ENCODE data around the gene RAET1G.
"Not testable (repeated sequence)": the region's sequence is repeated elsewhere in the genome, so short reads cannot be mapped to it uniquely, and the experiment has no call there.

RAET1G gene

DNA sequence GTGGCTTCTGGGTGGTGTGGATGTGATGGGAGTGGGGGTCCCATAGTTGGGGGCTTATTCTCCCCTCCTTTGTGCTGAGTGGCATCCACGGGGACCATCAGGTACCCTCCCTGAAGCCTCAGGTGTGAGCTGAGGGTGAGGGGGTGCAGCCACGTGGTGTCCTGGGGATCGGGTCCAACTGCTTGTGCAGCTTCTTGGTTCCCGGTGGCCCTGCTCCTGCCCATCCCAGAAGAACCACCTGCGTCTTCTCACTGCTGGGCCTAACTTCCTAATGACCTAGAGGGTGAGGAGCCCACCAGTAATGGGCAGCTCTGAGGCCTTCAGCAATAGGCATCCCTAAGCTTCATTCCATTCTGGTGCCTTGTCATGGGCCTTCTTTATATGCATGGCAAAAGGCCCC is 20.4 kb upstream of the RAET1G start:
- H3K79me1 ChIP-seq (ENCODE audit: low read length); H4K12ac ChIP-seq (ENCODE audit: low read depth, low read length); H2AFZ ChIP-seq (ENCODE audit: insufficient read depth, low read length, poor library complexity); H3K9me3 ChIP-seq (ENCODE audit: insufficient read depth, low read depth, low read length); H3K4me1 ChIP-seq (ENCODE audit: control insufficient read depth in 1 of 2, insufficient read depth in 2 of 2, low read length in 2 of 2); H3K9ac ChIP-seq (ENCODE audit: low read length); H3K14ac ChIP-seq (ENCODE audit: low read length); DNase-seq; H3K4ac ChIP-seq (ENCODE audit: low read depth, low read length); H2BK12ac ChIP-seq (ENCODE audit: low read length); H3K27ac ChIP-seq (ENCODE audit: low read depth, low read length); H4K91ac ChIP-seq (ENCODE audit: low read depth, low read length); H3K79me2 ChIP-seq (ENCODE audit: control insufficient read depth, insufficient read depth, low read length, poor library complexity); H2BK120ac ChIP-seq (ENCODE audit: insufficient read depth, low read length, poor library complexity); H3K18ac ChIP-seq (ENCODE audit: low read length); H2BK5ac ChIP-seq (ENCODE audit: low read depth, low read length, poor library complexity); H3K4me2 ChIP-seq (ENCODE audit: low read length); H3K4me3 ChIP-seq (ENCODE audit: low read depth, low read length); H4K8ac ChIP-seq (ENCODE audit: low read depth, low read length); H2AK5ac ChIP-seq (ENCODE audit: low read length); H3K36me3 ChIP-seq (ENCODE audit: control insufficient read depth in 1 of 2, insufficient read depth in 2 of 2, low read length in 2 of 2); H3K23ac ChIP-seq (ENCODE audit: low read length): not testable (repeated sequence)
- WGBS (ENCODE audit: extremely low coverage, insufficient coverage, insufficient read length): no CpG with 5 or more reads among the region's 5 CpGs
- H3K27me3 ChIP-seq (ENCODE audit: insufficient read depth, low read length): peaks cover 34% of the 10 kb centered on the region

GRCh38 chr6:149942461-149942829 is 19.5 kb upstream of the RAET1G start:
- no peak overlapping the region for H3K23ac ChIP-seq (ENCODE audit: low read length)
- H2BK5ac ChIP-seq (ENCODE audit: low read depth, low read length, poor library complexity): no peak overlapping the region
- H3K27ac ChIP-seq (ENCODE audit: low read depth, low read length): no peak overlapping the region
- no peak overlapping the region for H3K9ac ChIP-seq (ENCODE audit: low read length)
- H4K8ac ChIP-seq (ENCODE audit: low read depth, low read length): no peak overlapping the region
- H3K79me2 ChIP-seq (ENCODE audit: control insufficient read depth, insufficient read depth, low read length, poor library complexity): no peaks in the 10 kb centered on the region
- H4K91ac ChIP-seq (ENCODE audit: low read depth, low read length): no peak overlapping the region
- H3K9me3 ChIP-seq (ENCODE audit: insufficient read depth, low read depth, low read length): peaks cover 8% of the 10 kb centered on the region
- peak overlapping the region; percentile 86 for H3K4me2 ChIP-seq (ENCODE audit: low read length)
- peaks cover 8 to 10% of the 10 kb centered on the region in 2 experiments for H3K4me1 ChIP-seq (ENCODE audit: control insufficient read depth in 1 of 2, insufficient read depth in 2 of 2, low read length in 2 of 2)
- H3K4me3 ChIP-seq (ENCODE audit: low read depth, low read length): no peak overlapping the region
- no peak overlapping the region for H3K18ac ChIP-seq (ENCODE audit: low read length)
- H4K12ac ChIP-seq (ENCODE audit: low read depth, low read length): no peak overlapping the region
- H3K79me1 ChIP-seq (ENCODE audit: low read length): no peaks in the 10 kb centered on the region
- H2BK120ac ChIP-seq (ENCODE audit: insufficient read depth, low read length, poor library complexity): no peak overlapping the region
- no peak overlapping the region for H2AFZ ChIP-seq (ENCODE audit: insufficient read depth, low read length, poor library complexity)
- no peaks in the 10 kb centered on the region for H3K36me3 ChIP-seq (ENCODE audit: control insufficient read depth in 1 of 2, insufficient read depth in 2 of 2, low read length in 2 of 2)
- no peak overlapping the region for H3K4ac ChIP-seq (ENCODE audit: low read depth, low read length)
- WGBS (ENCODE audit: extremely low coverage, insufficient coverage, insufficient read length): no CpG with 5 or more reads among the region's 13 CpGs
- no peak overlapping the region for H2AK5ac ChIP-seq (ENCODE audit: low read length)
- H3K27me3 ChIP-seq (ENCODE audit: insufficient read depth, low read length): peaks cover 39% of the 10 kb centered on the region
- no peak for DNase-seq
- no peak overlapping the region for H3K14ac ChIP-seq (ENCODE audit: low read length)
- H2BK12ac ChIP-seq (ENCODE audit: low read length): no peak overlapping the region

DNA sequence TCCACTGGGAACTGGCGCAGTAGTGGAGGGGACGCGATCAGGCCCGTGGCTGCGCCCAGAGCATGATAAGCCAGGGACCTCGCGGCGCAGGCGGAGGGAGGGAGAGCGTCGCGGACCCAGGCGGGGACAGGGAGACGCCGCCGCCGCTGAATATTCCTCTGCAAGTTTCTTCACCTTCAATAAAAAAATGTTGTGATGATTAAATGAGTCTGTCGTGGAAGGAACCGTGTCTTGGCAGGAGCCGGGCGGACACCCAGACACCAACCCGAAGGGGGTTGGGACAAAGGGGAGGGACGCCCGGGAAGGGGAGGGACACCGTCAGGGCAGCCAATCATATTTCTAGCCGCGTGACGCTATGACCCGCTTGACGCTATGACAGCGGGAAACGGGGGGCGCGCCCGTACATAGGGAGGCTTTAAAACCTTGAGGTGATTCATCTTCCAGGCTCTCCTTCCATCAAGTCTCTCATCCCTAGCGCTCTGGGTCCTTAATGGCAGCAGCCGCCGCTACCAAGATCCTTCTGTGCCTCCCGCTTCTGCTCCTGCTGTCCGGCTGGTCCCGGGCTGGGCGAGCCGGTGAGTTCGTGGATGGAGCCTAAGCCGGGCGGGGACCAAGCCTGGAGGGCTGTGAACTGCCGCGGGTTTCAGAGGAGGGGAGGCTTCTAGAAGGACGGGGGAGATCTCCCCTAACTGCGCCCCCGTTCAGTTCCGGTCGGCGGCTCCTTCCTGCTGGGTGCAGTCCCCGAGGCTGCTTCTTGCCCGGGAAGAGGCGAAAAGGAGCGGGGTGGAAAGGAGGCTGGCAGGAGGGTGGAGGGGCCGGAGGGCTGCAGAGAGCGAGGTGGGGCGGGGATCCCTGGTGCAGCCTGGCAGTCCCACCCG is 18.9 kb upstream of the RAET1G start, which contains the start of gene ULBP2:
Gene ULBP2, plus strand, starts transcription at position 432 of the 878 bp plus-strand sequence. Its CDS starts 59 bp downstream, at position 491.
- Histone ChIP-seq H3K79me2 (ENCODE audit: control insufficient read depth, insufficient read depth, low read length, poor library complexity) (no peaks in the 10 kb centered on the region), H4K8ac (ENCODE audit: low read depth, low read length) (no peak within 1 kb of the TSS), H4K12ac (ENCODE audit: low read depth, low read length) (no peak within 1 kb of the TSS), H2AFZ (ENCODE audit: insufficient read depth, low read length, poor library complexity) (no peak within 1 kb of the TSS), H3K4me1 (ENCODE audit: control insufficient read depth in 1 of 2, insufficient read depth in 2 of 2, low read length in 2 of 2) (peaks cover 8 to 10% of the 10 kb centered on the region in 2 experiments), H2BK12ac (ENCODE audit: low read length) (no peak within 1 kb of the TSS), H3K27me3 (ENCODE audit: insufficient read depth, low read length) (peaks cover 42% of the 10 kb centered on the region), H3K36me3 (ENCODE audit: control insufficient read depth in 1 of 2, insufficient read depth in 2 of 2, low read length in 2 of 2) (no peaks in the 10 kb centered on the region), H4K91ac (ENCODE audit: low read depth, low read length) (no peak within 1 kb of the TSS), H3K27ac (ENCODE audit: low read depth, low read length) (no peak within 1 kb of the TSS), H2BK5ac (ENCODE audit: low read depth, low read length, poor library complexity) (no peak within 1 kb of the TSS), H3K4ac (ENCODE audit: low read depth, low read length) (no peak within 1 kb of the TSS), H3K23ac (ENCODE audit: low read length) (no peak within 1 kb of the TSS), H2BK120ac (ENCODE audit: insufficient read depth, low read length, poor library complexity) (no peak within 1 kb of the TSS), H3K14ac (ENCODE audit: low read length) (no peak within 1 kb of the TSS), H3K18ac (ENCODE audit: low read length) (no peak within 1 kb of the TSS), H3K4me3 (ENCODE audit: low read depth, low read length) (peak within 1 kb of the TSS; percentile 60), H3K4me2 (ENCODE audit: low read length) (peak within 1 kb of the TSS; percentile 86), H2AK5ac (ENCODE audit: low read length) (no peak within 1 kb of the TSS), H3K9ac (ENCODE audit: low read length) (no peak within 1 kb of the TSS), H3K9me3 (ENCODE audit: insufficient read depth, low read depth, low read length) (peaks cover 8% of the 10 kb centered on the region), H3K79me1 (ENCODE audit: low read length) (no peaks in the 10 kb centered on the region)
- no CpG with 5 or more reads among the region's 62 CpGs for WGBS (ENCODE audit: extremely low coverage, insufficient coverage, insufficient read length)
- peak; percentile 72 to 75 for DNase-seq

DNA sequence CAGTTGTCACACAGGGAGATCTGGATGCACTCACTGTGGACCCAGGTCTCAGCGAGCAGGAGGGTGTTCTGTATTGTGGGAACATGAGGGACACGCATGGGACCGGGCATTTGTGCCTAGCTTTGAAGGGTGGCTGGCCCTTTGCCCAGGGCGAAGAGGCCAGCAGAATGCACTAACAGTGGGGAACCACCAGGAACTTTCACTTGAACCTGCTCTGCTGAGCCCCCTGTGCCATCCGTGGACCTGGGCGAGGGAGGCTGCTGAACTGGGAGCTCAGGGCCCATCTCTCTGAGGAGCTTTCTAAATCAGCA is 17.7 kb upstream of the RAET1G start:
- H3K27ac ChIP-seq (ENCODE audit: low read depth, low read length): no peak overlapping the region
- peaks cover 8% of the 10 kb centered on the region for H3K9me3 ChIP-seq (ENCODE audit: insufficient read depth, low read depth, low read length)

More for the DNA sequence above, 17.7 kb upstream of the RAET1G start:
- Histone ChIP-seq H3K4me2 (ENCODE audit: low read length) (no peak overlapping the region), H3K36me3 (ENCODE audit: control insufficient read depth in 1 of 2, insufficient read depth in 2 of 2, low read length in 2 of 2) (no peaks in the 10 kb centered on the region), H2BK12ac (ENCODE audit: low read length) (no peak overlapping the region), H3K14ac (ENCODE audit: low read length) (no peak overlapping the region), H3K4me3 (ENCODE audit: low read depth, low read length) (no peak overlapping the region), H4K8ac (ENCODE audit: low read depth, low read length) (no peak overlapping the region), H2BK120ac (ENCODE audit: insufficient read depth, low read length, poor library complexity) (no peak overlapping the region), H3K4me1 (ENCODE audit: control insufficient read depth in 1 of 2, insufficient read depth in 2 of 2, low read length in 2 of 2) (peaks cover 8 to 10% of the 10 kb centered on the region in 2 experiments), H4K12ac (ENCODE audit: low read depth, low read length) (no peak overlapping the region), H2BK5ac (ENCODE audit: low read depth, low read length, poor library complexity) (no peak overlapping the region), H3K4ac (ENCODE audit: low read depth, low read length) (no peak overlapping the region), H3K18ac (ENCODE audit: low read length) (no peak overlapping the region), H4K91ac (ENCODE audit: low read depth, low read length) (no peak overlapping the region), H3K79me1 (ENCODE audit: low read length) (no peaks in the 10 kb centered on the region), H2AFZ (ENCODE audit: insufficient read depth, low read length, poor library complexity) (no peak overlapping the region), H2AK5ac (ENCODE audit: low read length) (no peak overlapping the region), H3K79me2 (ENCODE audit: control insufficient read depth, insufficient read depth, low read length, poor library complexity) (no peaks in the 10 kb centered on the region), H3K9ac (ENCODE audit: low read length) (no peak overlapping the region), H3K27me3 (ENCODE audit: insufficient read depth, low read length) (peaks cover 47% of the 10 kb centered on the region), H3K23ac (ENCODE audit: low read length) (no peak overlapping the region)
- no CpG with 5 or more reads among the region's 6 CpGs for WGBS (ENCODE audit: extremely low coverage, insufficient coverage, insufficient read length)
- no peak for DNase-seq
